ENCODE results near the gene NTHL1. TPM values are rescaled to one million over a fixed set of nuclear protein-coding genes. Genes with fewer than 3 reads are reported as not detected.
A peak's percentile ranks its signal among the peaks of the same experiment; 100 is the strongest.

NTHL1 gene
- total and polyA plus RNA-seq, 2 of the 13 experiments (the other 11 are each of a cell fraction or from before 2014, with no cell fraction given) = 47.5 to 64.9 TPM

DNA sequence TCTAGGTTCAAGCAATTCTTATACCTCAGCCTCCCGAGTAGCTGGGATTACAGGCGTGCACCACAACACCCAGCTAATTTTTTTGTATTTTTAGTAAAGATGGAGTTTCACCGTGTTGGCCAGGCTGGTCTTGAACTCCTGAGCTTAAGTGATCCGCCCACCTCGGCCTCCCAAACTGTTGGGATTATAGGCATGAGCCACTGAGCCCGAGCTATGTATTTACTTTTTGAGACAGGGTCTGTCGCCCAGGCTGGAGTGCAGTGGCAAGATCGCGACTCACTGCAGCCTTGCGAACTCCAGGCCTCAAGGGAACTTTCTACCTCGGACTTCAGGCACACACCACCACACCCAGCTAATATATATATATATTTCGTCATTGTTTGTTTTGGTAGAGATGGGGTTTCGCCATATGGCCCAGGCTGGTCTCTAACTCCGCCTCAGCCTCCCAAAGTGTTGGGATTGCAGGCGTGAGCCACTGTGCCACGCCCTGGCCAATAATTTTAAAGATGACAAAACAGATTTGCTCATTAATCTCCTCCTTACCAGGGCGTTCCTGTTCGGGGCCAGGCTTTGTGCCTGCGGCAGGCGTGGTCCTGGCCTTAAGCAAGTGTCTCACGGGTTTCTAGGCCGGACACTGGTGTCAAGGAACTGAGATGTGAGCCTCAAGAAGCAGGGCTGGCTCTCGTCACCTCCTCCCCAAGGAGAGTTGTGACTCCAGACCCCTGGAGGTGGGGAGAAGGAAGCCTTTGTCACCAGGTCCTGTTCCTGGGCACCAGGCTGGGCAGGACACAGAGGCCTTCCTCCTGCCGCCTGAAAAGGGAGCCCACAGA lies 32.3 kb downstream of the NTHL1 start (continued):
- 0 out of 2 replicates have a peak, but pooled peaks have one; percentile 22 for TF ChIP-seq ARID3A (IDR thresholded peaks at IDR 0.05; ENCODE audit: low read depth, low read length)
- TF ChIP-seq IKZF4 (CRISPR knock-in tag; IDR thresholded peaks at IDR 0.05; ENCODE audit: borderline replicate concordance, low read depth, not compliant biosample characterization) = no peak
- TF ChIP-seq POGZ (CRISPR knock-in tag; IDR thresholded peaks at IDR 0.05) = no peak
- TF ChIP-seq NFYC (CRISPR knock-in tag; IDR thresholded peaks at IDR 0.05) = no peak
- no peak for TF ChIP-seq ZNF138 (CRISPR knock-in tag; IDR thresholded peaks at IDR 0.05; ENCODE audit: low read depth)
- TF ChIP-seq NR2F2 (IDR thresholded peaks at IDR 0.05; ENCODE audit: borderline replicate concordance, low read depth) = no peak
- TF ChIP-seq ZFX (CRISPR knock-in tag; IDR thresholded peaks at IDR 0.05; ENCODE audit: low read depth) = peak; percentile 30
- no peak for TF ChIP-seq HMG20B (CRISPR knock-in tag; conservative IDR thresholded peaks at IDR 0.05)
- no peak; the same call in none of the 2 replicates for TF ChIP-seq BCL6 (CRISPR knock-in tag; IDR thresholded peaks at IDR 0.05)
- TF ChIP-seq GATAD1 (CRISPR knock-in tag; IDR thresholded peaks at IDR 0.05) = 0 out of 2 replicates have a peak, but pooled peaks have one; percentile 13
- no peak for TF ChIP-seq MXD4 (CRISPR knock-in tag; IDR thresholded peaks at IDR 0.05)
- TF ChIP-seq MEIS1 (CRISPR knock-in tag; IDR thresholded peaks at IDR 0.05; ENCODE audit: borderline replicate concordance) = no peak
- 0 out of 2 replicates have a peak, but pooled peaks have one; percentile 9 for TF ChIP-seq TBX2 (CRISPR knock-in tag; IDR thresholded peaks at IDR 0.05; ENCODE audit: borderline replicate concordance)
- TF ChIP-seq SETDB1 (CRISPR knock-in tag; IDR thresholded peaks at IDR 0.05; ENCODE audit: borderline replicate concordance) = no peak
- peak; percentile 79 for TF ChIP-seq GATAD2A (CRISPR knock-in tag; IDR thresholded peaks at IDR 0.05)
- no peak for TF ChIP-seq ZFP36L2 (CRISPR knock-in tag; IDR thresholded peaks at IDR 0.05)
- TF ChIP-seq ZXDC (CRISPR knock-in tag; IDR thresholded peaks at IDR 0.05) = no peak
- TF ChIP-seq CEBPZ (IDR thresholded peaks at IDR 0.05; ENCODE audit: low read length) = no peak
- 0 out of 2 replicates have a peak, but pooled peaks have one; percentile 35 for TF ChIP-seq ZNF180 (CRISPR knock-in tag; IDR thresholded peaks at IDR 0.05; ENCODE audit: borderline replicate concordance, low read depth)
- TF ChIP-seq ZBTB7A (CRISPR knock-in tag; IDR thresholded peaks at IDR 0.05) = no peak
- TF ChIP-seq SRF (IDR thresholded peaks at IDR 0.05; ENCODE audit: low read depth, low read length) = no peak
- no peak for TF ChIP-seq ZNF792 (CRISPR knock-in tag; IDR thresholded peaks at IDR 0.05)
- TF ChIP-seq THYN1 (CRISPR knock-in tag; IDR thresholded peaks at IDR 0.05; ENCODE audit: borderline replicate concordance, low read depth) = no peak
